ENCODE measurements around the gene UMPS. TPM values are rescaled to one million over a fixed set of nuclear protein-coding genes. Genes with fewer than 3 reads are reported as not detected.

The UMPS gene
- polyA plus RNA-seq (ENCODE audit: insufficient read length in 4 of 4) = 10 to 100 TPM; 40.1 to 51.6 (median 44.7) TPM

DNA sequence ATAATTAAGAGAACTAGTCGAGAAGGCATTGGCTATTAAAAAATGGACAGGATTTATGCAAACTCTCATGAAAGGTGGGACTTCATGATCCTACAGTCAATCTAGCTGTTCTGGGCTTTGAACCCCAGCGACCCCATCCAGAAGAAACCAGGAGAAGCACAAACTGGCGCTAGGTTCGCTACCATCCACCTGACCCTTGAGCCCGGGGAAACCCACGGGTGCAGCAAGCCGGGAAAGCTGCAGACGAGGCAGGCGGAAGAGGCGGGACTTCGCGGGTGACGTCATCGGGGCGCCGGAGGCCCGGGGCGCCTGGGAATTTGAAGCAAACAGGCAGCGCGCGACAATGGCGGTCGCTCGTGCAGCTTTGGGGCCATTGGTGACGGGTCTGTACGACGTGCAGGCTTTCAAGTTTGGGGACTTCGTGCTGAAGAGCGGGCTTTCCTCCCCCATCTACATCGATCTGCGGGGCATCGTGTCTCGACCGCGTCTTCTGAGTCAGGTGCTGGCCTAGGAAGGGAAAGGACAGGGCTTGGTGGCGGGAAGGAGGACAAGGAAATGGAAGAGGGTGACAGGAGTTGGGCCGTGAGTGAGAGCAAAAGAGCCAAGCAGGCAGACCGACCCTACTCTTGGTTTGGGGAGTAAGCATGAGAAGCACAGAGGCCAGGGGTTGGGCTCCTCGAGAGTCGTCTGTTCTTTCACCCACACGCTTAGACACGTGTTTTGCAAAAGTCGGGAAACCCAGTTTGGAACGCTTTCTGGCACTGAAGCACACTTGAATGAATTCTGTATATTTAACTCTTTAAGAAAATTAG, at the start of gene UMPS:
TSS of gene UMPS (plus strand) at position 324 of the 812 bp plus-strand sequence. CDS start at position 344, 20 bp downstream.
- DNase-seq (ENCODE audit: low read depth in 4 of 4, low spot score in 3 of 4) = peak; percentile 77 to 84 (median 79)

DNA sequence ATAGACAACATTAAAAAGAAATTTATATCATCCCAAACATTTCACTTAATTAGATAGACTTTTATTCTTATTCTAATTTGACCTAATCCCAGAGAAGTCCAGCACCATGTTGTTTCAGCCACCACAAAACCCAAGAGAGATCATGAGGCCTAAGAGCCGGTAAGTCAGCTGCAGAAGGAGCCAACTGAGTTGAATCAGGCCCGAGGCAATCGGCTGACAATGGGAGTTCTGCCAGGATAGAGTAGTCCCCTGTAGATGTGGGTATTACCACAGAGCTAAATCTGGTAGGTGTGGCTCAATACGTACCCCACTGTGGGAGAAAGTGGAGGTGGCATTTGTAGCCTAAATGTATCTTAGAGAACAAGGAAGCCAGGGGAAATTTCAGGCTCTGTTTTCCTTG, 49.7 kb upstream of the UMPS start:
- no peak for DNase-seq (ENCODE audit: low read depth in 4 of 4, low spot score in 3 of 4)

DNA sequence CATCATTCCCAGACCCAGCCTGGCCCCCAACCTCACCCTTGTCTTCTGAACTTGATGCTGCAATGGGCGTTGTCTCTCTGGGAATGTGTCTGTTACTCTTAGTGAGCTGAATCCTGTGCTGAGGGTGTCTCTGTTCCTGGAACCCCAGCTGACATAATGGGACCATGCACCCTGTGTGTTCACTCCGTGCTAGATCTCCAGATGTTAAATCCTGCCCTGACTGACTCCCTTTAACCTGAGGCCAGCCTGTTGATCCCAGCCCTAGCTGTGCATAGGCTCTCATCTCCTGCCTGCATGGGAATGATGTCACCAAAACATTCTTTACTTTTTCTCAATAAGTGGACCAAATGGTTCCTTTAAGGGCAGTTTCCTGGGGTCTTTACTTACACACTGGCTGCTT, 48.0 kb upstream of the UMPS start:
- no peak for DNase-seq (ENCODE audit: low read depth in 4 of 4, low spot score in 3 of 4)

DNA sequence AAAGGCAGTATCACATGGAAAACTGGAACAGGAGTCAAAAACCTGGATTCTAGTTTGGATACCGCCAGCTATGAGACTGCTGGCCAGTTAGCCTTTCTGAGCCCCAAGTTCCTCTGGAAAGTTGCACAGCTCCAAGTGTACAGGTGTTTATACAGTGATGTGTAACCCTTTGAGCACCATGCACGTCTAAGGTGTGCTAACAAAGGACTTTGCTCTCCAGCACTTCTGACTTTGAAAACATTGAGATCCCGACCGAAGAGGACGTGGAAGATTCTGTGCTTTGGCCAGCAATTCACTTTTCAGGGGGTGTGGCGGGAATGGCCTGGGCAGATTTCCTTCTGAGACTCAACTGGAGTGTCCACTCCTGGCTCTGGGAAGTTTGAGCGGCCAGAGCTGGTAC, 45.8 kb upstream of the UMPS start:
- DNase-seq (ENCODE audit: low read depth in 4 of 4, low spot score in 3 of 4) = no peak

DNA sequence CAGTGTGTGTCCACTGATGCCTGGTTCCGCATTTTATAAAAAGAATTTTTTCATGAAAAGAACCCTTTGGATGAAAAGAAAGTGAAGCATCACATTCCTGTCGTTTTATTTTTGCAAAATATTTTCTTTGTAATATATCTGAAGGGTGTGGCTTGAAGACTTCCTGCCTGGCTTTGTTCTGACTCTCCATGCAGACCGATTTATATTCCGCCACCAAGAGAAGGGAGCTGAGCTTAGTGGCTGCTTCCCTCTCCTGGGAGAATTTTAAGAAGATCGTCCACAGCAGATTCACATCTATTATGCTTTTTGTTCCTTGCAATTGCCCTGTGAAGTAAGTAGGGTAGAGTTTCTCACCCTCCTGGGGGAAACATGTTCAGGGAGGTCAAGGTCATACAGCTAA, 45.2 kb upstream of the UMPS start:
- DNase-seq (ENCODE audit: low read depth in 4 of 4, low spot score in 3 of 4) = no peak

DNA sequence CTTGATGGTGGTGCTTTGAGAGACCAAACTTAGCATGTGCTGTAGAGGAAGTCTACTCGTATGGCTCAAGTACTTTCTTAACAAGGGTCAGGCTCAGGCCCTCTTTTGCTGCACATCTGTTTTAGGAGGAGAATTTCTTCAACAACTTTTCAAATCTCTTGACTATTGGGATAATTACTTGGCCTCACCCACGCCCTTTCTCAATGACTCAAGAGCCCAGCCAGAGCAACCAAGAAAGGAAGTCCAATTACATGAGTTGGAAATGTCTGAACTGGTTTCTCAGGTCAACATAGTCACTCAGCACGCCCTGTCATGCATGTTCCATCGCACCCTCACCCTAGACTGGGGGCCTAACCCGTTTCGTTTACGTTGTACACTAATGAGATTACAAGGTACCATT, 44.8 kb upstream of the UMPS start:
- DNase-seq (ENCODE audit: low read depth in 4 of 4, low spot score in 3 of 4) = no peak

DNA sequence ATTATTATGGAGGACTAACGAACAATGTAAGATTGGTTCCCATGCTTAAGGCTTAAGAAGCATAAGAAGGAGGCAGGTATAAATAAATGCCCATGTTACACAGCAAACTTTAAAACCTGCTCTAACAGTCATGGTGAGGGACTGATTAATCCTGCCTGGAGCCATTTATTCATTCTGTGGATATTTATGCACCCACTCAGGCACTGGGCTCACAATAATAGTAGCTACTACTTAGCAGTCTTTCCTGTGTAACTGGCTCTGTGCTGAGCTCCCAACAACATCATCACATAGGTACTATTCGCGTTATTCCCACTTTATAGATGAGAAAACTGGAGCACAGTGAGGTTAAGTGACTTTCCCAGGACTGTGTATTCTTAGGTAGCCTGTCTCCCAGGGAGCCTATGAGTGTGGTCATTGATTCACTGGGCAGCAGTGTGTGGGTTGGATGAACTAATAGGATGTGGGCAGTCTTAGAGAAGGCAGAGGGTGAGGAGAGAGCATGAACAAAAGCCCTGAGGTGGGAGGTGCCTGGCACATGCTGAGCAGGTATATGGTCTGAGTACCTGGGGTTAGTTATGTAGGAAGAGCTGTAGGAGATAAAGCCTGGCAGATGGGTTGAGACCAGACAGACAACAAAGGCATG, 44.1 kb upstream of the UMPS start:
- DNase-seq (ENCODE audit: low read depth in 4 of 4, low spot score in 3 of 4) = no peak

DNA sequence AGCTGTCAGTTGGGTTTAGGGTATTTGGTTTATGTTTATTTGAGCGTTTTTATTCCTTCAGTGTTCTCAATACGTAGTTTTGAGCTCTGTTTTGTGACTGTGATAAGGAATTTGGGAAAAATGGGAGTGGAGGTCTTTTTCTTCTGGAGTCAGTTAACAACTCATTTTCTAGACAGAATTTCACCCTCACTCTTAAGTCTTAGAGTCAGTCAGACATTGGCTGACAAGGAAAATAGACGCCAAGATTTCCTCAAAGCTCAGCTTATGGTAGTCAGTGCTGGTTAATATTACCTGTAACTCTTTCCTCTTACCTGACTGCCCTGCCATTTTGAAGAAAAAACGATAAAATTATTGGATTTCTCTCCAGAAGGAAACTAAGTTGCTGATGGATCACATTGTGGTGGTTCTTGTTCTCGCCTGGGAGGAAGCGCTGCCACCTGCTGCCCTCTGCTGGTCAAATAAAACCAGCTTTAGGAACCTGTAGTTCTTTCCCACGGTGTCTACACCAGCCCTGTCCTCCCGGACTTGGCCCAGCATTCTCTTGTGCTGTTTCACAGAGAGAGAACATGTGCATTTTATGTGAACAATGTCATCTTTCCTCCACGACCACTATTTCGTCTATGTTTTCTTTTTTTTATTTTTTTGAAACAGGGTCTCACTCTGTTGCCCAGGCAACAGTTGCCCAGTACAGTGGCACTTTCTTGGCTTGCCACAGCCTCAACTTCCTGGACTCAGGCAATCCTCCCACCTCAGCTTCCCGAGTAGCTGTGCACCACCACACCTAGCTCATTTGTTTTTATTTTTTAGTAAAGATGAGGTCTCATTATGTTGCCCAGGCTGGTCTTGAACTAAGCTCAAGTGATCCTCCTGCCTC, 41.4 kb upstream of the UMPS start:
- peak; percentile 57 to 69 (median 62) for DNase-seq (ENCODE audit: low read depth in 4 of 4, low spot score in 3 of 4)

DNA sequence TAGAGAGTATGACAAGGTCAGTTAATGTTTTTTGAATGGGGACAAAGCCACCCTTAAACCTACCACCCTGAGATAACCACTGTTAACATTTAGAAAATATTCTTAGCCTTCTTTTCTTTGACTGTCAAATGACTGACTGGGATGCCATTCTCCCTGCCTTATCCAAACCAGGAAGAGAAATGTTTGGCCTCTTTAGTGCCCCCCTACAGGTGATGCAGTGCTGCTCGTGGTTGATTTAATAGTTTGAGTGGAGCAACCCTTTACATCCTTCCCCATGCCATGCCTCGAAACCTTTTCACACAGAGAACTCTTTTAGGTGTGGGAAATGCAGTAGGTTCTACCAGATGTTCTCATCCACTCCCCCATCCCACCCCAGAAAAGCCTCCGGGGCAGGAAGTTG, 38.7 kb upstream of the UMPS start:
- no peak for DNase-seq (ENCODE audit: low read depth in 4 of 4, low spot score in 3 of 4)

DNA sequence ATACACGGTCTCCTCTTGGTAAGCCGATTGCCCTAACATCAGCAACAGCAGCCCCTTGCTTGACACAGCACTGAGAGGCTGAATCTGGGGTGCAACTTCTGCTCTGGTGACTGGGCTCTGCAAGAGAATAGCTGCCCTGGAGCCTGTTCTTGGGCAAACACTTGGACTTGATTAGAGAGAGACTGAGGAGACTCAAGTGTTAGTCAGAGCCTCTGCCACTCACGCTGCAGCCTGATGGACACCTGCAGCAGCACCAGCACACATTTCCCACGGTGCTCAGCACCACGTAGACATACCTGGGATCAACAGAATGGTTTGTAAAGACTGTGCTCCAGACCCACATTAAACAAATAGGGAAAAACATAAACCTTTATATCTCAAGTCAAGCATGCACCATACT, 35.8 kb upstream of the UMPS start:
- no peak for DNase-seq (ENCODE audit: low read depth in 4 of 4, low spot score in 3 of 4)

DNA sequence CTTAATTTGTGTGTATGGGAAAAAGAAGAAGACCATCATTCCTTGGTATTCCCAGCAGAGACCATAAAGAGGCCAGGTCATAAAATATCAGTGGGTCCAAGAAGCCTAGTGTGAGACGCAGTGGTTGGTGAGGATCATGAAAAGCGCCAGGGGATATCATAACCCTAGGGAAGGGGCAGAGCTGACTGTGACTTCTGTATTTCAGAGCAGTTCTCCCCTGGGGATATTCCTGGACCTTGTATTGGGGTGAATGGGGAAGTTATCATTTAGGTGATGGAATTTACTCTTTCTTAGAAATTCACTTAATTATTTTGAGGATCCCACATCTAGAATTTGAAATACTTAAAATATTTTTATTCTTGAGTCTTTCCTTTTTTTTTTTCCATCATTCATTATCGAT, 34.9 kb upstream of the UMPS start:
- no peak for DNase-seq (ENCODE audit: low read depth in 4 of 4, low spot score in 3 of 4)

DNA sequence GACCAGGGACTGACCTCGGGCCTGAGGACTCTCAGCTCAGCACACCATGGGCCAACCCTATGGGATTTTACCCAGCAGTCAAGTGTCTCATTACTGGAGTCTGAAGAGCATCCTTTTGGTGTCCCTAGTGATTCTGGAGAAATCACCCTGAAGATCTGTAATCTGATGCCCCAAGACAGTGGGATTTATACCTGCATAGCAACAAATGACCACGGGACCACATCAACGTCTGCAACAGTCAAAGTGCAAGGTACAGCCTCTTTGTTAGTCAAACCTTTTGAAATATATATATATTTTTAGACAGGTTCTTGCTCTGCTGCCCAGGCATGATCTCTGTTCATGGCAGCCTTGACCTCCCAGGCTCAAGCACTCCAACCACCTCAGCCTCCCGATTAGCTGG, 34.2 kb upstream of the UMPS start:
- no peak for DNase-seq (ENCODE audit: low read depth in 4 of 4, low spot score in 3 of 4)

DNA sequence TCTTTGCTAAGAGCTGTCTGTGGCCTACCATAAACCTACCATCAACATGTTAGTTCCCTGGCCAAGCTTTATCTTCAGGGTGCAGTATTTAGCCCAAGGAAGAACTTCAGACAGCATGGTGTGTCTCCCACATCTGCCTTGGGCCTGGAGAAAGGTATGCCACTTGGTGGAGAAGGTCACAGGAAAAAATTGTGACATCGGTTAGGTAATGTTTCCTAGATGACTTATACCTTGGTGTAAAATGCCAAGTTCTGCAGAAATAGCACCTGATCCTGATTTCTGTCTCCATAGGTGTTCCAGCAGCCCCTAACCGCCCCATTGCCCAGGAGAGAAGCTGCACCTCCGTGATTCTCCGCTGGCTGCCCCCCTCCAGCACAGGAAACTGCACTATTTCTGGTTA, 33.0 kb upstream of the UMPS start:
- no peak for DNase-seq (ENCODE audit: low read depth in 4 of 4, low spot score in 3 of 4)

DNA sequence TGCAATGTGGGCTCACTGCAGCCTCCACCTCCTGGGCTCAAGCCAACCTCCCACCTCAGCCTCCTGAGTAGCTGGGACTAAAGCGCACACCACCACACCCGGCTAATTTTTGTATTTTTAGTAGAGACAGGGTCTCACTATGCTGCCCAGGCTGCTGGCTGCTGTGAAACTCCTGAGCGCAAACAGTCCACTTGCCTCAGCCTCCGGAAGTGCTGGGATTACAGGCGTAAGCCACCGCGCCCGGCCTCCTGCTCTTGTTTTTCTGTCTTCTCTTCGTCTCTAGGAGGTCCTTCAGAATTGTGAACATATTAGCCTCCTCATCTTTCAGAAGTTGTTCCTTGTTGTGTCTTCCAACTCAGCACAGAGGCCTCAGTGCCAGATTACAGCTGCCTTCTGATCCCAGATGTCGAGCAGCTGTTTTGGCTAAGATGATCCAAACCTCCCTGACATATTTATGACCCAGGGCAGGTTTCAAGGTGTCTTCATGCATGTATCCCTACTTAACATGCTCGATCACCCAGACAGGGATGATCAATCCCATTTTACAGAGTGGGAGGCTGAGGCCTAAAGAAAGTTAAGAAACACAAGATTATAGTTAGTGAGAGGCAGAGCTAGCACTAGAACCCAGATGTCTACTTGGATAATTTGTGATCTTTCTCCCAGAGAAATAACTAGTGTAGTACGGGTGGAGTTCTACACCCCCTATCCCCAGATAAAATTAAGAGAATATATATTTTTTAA, 32.1 kb upstream of the UMPS start:
- no peak for DNase-seq (ENCODE audit: low read depth in 4 of 4, low spot score in 3 of 4)

DNA sequence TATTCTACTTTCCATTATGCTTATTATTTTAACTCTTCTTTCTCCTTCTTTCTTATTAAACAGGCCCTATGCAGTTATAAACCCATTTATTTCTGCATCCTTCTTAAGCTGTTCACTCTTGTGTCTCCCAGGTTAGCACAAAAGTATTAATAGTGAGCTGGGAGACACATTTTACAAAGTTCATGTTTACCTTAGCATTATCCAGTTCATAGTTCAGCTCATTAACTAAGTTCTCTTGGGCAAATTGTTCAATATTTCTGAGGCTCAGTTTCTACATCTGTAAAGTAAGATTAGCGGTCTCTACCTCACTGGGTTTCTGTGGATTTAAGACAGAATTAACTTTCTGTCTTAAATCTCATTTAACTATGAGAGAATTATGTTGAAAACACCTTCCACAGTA, 31.2 kb upstream of the UMPS start:
- DNase-seq (ENCODE audit: low read depth in 4 of 4, low spot score in 3 of 4) = no peak

DNA sequence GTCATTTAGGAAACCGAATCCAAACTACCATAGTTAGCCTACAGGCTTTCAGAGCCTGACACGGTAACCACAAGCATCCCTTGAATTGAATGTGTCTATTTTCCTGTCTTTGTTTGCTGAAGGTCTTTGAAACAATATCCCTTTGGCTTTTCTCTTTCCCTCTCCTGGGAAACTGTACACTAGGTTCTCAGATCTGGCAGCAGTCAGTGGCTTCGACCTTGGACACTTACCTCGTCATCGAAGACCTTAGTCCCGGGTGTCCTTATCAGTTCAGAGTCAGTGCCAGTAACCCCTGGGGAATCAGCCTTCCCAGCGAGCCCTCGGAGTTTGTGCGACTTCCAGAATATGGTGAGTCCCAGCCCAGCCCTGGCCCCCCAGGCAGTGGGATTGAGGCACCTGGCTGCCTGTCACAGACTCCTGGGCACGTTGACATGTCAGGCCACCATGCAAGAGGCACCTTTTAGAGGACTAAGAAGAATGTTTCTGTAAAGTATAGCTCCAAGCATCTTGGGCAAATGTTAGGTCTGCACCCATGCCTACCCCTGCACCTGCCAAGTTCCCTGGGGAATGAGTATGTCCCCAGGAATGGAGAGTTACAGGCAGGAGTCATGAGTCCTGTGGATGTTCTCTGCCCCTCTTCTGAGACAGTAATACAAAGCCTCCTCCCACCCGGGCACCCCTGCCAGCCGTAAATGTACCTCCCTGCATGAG, 30.4 kb upstream of the UMPS start:
- no peak for DNase-seq (ENCODE audit: low read depth in 4 of 4, low spot score in 3 of 4)

DNA sequence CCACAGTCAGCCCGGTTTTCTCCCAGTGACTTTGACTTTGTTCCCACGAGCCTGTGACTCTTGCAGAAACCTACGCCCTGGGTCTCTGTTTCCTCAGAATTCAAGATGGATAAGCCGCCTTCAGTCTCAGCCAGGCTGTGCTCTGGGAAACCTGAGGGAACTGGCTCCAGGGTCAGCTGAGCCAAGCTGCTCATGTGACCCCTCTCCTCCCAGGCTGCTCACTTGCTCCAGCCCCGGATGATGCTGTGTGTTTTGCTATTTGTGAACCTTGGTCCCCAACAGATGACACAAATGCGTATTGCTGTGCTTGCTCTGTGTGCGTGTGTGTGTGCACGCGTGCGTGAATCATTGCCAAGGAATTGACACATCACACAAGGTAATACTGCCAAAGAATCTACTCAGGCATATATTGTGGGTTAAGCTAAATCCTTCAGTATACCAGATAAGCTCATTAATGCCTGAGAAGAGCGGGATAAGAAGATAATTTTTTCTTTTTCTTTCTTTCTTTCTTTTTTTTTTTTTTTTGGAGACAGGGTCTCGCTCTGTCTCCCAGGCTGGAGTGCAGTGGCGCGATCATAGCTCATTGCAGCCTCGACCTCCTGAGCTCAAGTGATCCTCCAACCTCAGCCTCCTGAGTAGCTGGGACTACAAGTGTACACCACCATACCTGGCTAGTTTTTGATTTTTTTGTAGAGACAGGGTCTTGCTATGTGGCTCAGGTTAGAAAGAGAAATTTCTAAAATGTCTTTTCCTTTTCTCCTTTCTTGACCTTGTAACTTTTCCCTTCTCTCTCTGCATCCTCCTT, 29.2 kb upstream of the UMPS start:
- DNase-seq (ENCODE audit: low read depth in 4 of 4, low spot score in 3 of 4) = no peak

DNA sequence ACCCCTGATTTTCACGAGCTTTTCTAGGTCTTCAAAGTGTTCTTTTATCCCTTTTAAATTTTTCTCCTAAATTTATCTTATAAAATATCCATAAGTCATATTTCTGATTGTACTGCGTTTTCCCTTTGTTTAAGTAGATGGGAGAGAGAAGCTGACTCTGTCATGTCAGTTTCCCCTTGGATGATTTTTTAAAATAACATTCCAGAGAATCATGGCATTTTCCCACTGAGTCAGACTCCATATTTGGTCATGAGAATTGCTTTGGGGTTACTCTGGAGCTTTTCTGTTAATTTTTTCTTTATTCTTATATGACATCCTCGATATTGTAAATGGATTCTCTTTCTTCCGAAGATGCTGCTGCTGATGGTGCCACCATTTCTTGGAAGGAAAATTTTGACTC, 28.6 kb upstream of the UMPS start:
- DNase-seq (ENCODE audit: low read depth in 4 of 4, low spot score in 3 of 4) = no peak

DNA sequence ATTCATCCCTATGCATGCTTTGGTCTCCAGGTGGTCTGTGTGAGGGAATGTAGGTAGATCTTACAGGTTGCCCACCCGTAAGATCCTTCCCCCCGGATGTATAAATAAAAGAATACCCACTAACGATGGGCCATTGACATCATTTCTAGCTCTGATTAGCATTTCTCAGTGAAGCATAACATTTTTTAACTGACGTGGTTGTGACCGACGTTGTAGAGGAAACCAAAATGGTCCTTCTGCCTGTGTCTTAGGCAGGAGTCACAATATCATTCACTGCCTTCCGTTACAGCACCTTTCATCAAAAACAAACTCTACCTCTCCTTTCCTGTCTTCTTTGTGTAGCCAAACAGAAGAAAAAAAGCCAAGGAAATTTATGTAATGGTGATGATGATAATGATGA, 27.3 kb upstream of the UMPS start:
- no peak for DNase-seq (ENCODE audit: low read depth in 4 of 4, low spot score in 3 of 4)

All from right renal pelvis (tissue), 4 donors.